Colonic mucosa (tissue), 4 donors: ENCODE results near the gene UBE2R2. TPM values are rescaled to one million over a fixed set of nuclear protein-coding genes. Genes with fewer than 3 reads are reported as not detected.
"Not testable (repeated sequence)": the region's sequence is repeated elsewhere in the genome, so short reads cannot be mapped to it uniquely, and the experiment has no call there.

Experiments used
- DNase-seq: peaks from one replicate; pipeline ENCODE4 v3.0.0-alpha.2; 2020
- H3K27ac ChIP-seq: fragments of 200-600 bp; one replicate; pipeline ENCODE4 v1.8.0; 2021
- H3K27me3 ChIP-seq: fragments of 200-600 bp; one replicate; pipeline ENCODE4 v1.8.0; 2021
- H3K36me3 ChIP-seq: fragments of 200-600 bp; one replicate; pipeline ENCODE4 v1.8.0; 2021
- H3K4me1 ChIP-seq: fragments of 200-600 bp; one replicate; pipeline ENCODE4 v1.8.0; 2021; ENCODE audit warnings: mild to moderate bottlenecking
- H3K4me3 ChIP-seq: fragments of 200-600 bp; one replicate; pipeline ENCODE4 v1.8.0; 2021
- H3K9ac ChIP-seq, 2 donors: one replicate each; pipeline ENCODE4 v1.7.0; 2013; ENCODE audit warnings: control low read depth in 2 of 2, low read depth in 2 of 2, low read length in 2 of 2
- H3K9me3 ChIP-seq: fragments of 200-600 bp; one replicate; pipeline ENCODE4 v1.8.0; 2021
- CTCF ChIP-seq: fragments of 200-600 bp; IDR thresholded peaks from one replicate; pipeline ENCODE4 v1.8.0; 2022; ENCODE audit warnings: antibody characterized with exemption, mild to moderate bottlenecking
- intact Hi-C: fragments of 100-400 bp; cut with DNase I; formaldehyde crosslinking; loops from one replicate; pipeline ENCODE4 v1.14.1; 2022
- total RNA-seq, 2 donors: library from RNA; stranded (reverse); fragmentation: NEBNext Ultra II Directional in 1 of 2; extraction: Animal tissue kit (Norgen Biotek cat#: 25700) in 1 of 2; gene quantifications; one replicate each; pipeline ENCODE4 v1.2.1, GENCODE V29; 2021
- donor health status: healthy.
- donor health status: DM: no; HTN: no; CAD: no.
- donor health status: DM: no; HTN: no; CAD: no.

The UBE2R2 gene
- total RNA-seq, 2 donors from 2014 or later = 31.4 to 46.0 TPM

GRCh38 chr9:33837138-33837537 lies 20.2 kb downstream of the UBE2R2 start:
- DNase-seq = no peak
- Histone ChIP-seq H3K9ac (no peak overlapping the region), H3K4me1 (peaks cover 4% of the 10 kb centered on the region), H3K27ac (no peak overlapping the region), H3K9me3 (no peaks in the 10 kb centered on the region), H3K27me3 (no peaks in the 10 kb centered on the region), H3K36me3 (no peaks in the 10 kb centered on the region), H3K4me3 (no peak overlapping the region)
- intact Hi-C loops = no loop called here
- TF ChIP-seq CTCF = no peak

GRCh38 chr9:33840381-33840780 lies 23.4 kb downstream of the UBE2R2 start:
- no peak for TF ChIP-seq CTCF
- Histone ChIP-seq H3K4me1 (peaks cover 4% of the 10 kb centered on the region), H3K9ac (no peak overlapping the region), H3K27ac (no peak overlapping the region), H3K4me3 (no peak overlapping the region), H3K27me3 (no peaks in the 10 kb centered on the region), H3K9me3 (no peaks in the 10 kb centered on the region), H3K36me3 (no peaks in the 10 kb centered on the region)
- DNase-seq = no peak
- intact Hi-C loops = no loop called here

- H3K9me3 ChIP-seq = no peaks in the 10 kb centered on the region
- H3K4me3 ChIP-seq = no peak overlapping the region
- H3K4me1 ChIP-seq = peaks cover 9% of the 10 kb centered on the region
- H3K27ac ChIP-seq = no peak overlapping the region
- no peaks in the 10 kb centered on the region for H3K27me3 ChIP-seq
- no peak for TF ChIP-seq CTCF
- intact Hi-C loops = no loop called here
- H3K9ac ChIP-seq = no peak overlapping the region
- DNase-seq = no peak
- H3K36me3 ChIP-seq = no peaks in the 10 kb centered on the region
These were observed 26.5 kb downstream of the UBE2R2 start for GRCh38 chr9:33843312-33843961.

- no peaks in the 10 kb centered on the region for H3K36me3 ChIP-seq
- no peak overlapping the region for H3K27ac ChIP-seq
- H3K9ac ChIP-seq = no peak overlapping the region
- intact Hi-C loops = no loop called here
- peaks cover 9% of the 10 kb centered on the region for H3K4me1 ChIP-seq
- DNase-seq = no peak
- H3K9me3 ChIP-seq = no peaks in the 10 kb centered on the region
- H3K27me3 ChIP-seq = no peaks in the 10 kb centered on the region
- TF ChIP-seq CTCF = no peak
- H3K4me3 ChIP-seq = no peak overlapping the region
These were observed 29.3 kb downstream of the UBE2R2 start for GRCh38 chr9:33846231-33846630.

GRCh38 chr9:33847894-33848205 lies 30.9 kb downstream of the UBE2R2 start:
- H3K4me1 ChIP-seq, H3K36me3 ChIP-seq, H3K9me3 ChIP-seq, H3K27ac ChIP-seq, H3K27me3 ChIP-seq, intact Hi-C loops, DNase-seq, H3K9ac ChIP-seq, H3K4me3 ChIP-seq: not testable (repeated sequence)

- intact Hi-C loops = no loop called here
- no peaks in the 10 kb centered on the region for H3K36me3 ChIP-seq
- no peak overlapping the region for H3K4me3 ChIP-seq
- H3K27ac ChIP-seq = no peak overlapping the region
- DNase-seq = no peak
- H3K4me1 ChIP-seq = peaks cover 9% of the 10 kb centered on the region
- no peaks in the 10 kb centered on the region for H3K9me3 ChIP-seq
- no peak overlapping the region for H3K9ac ChIP-seq
- TF ChIP-seq CTCF = no peak
- H3K27me3 ChIP-seq = no peaks in the 10 kb centered on the region
These were observed 33.3 kb downstream of the UBE2R2 start for GRCh38 chr9:33850267-33850629.
